ENCODE results near the gene DNAH17.

DNAH17 gene

GRCh38 chr17:78423961-78424675, 153.1 kb downstream of the DNAH17 start:
- no peak for DNase-seq

GRCh38 chr17:78422872-78423588, 154.2 kb downstream of the DNAH17 start:
- DNase-seq, result no peak

GRCh38 chr17:78422267-78422605, 155.0 kb downstream of the DNAH17 start:
- DNase-seq, result no peak

- peak; percentile 76 for DNase-seq
Observed at GRCh38 chr17:78421534-78422266, 155.5 kb downstream of the DNAH17 start.

- DNase-seq, result no peak
Observed at GRCh38 chr17:78421084-78421533, 156.1 kb downstream of the DNAH17 start.

GRCh38 chr17:78419970-78420815, 157.0 kb downstream of the DNAH17 start:
- DNase-seq, result no peak

GRCh38 chr17:78418326-78419026, 158.7 kb downstream of the DNAH17 start:
- DNase-seq, result peak; percentile 24

GRCh38 chr17:78417531-78417909, 159.7 kb downstream of the DNAH17 start:
- no peak for DNase-seq

GRCh38 chr17:78416791-78417530, 160.2 kb downstream of the DNAH17 start:
- no peak for DNase-seq

- DNase-seq, result no peak
Observed at GRCh38 chr17:78415821-78416711, 161.1 kb downstream of the DNAH17 start.

GRCh38 chr17:78414178-78415162, 162.7 kb downstream of the DNAH17 start:
- no peak for DNase-seq

GRCh38 chr17:78412403-78412802, 164.8 kb downstream of the DNAH17 start:
- peak; percentile 37 for DNase-seq

GRCh38 chr17:78411241-78411857, 165.8 kb downstream of the DNAH17 start:
- no peak for DNase-seq

GRCh38 chr17:78409191-78409928, 167.8 kb downstream of the DNAH17 start:
- DNase-seq, result peak; percentile 67

- no peak for DNase-seq
Observed at GRCh38 chr17:78408476-78409050, 168.6 kb downstream of the DNAH17 start.

- no peak for DNase-seq
Observed at GRCh38 chr17:78407387-78408000, 169.7 kb downstream of the DNAH17 start.

- DNase-seq, result no peak
Observed at GRCh38 chr17:78406920-78407319, 170.3 kb downstream of the DNAH17 start.

Measured in NCI-H82 (cell line).